RWPE1 (cell line): ENCODE measurements around the gene ZNF17.
A peak's percentile ranks its signal among the peaks of the same experiment; 100 is the strongest.

Experiments used
- CTCF ChIA-PET: fragments of 350-600 bp; sonication (Branson Sonifier 250); formaldehyde crosslinking; extraction: SDS; loops from one replicate; lab custom pipeline; 2021; lab: Yijun Ruan, JAX
- POLR2A ChIA-PET: fragments of 400-600 bp; formaldehyde crosslinking; extraction: SDS; loops from one replicate; lab custom pipeline; 2020; ENCODE audit warnings: antibody characterized with exemption; ENCODE audit not compliant: low non-redundant PET; lab: Yijun Ruan, JAX
- DNase-seq: peaks from one replicate; pipeline ENCODE4 v3.0.0; 2012; ENCODE audit warnings: low spot score
- H3K27ac ChIP-seq: fragments of 450-650 bp; 2 replicates; pipeline ENCODE4 v1.5.1; 2017
- CTCF ChIP-seq: fragments of 450-650 bp; conservative IDR thresholded peaks from 2 replicates; pipeline ENCODE4 v1.5.1; 2017; ENCODE audit warnings: low read depth, mild to moderate bottlenecking

ZNF17 gene

GRCh38 chr19:57376151-57376550, 34.8 kb upstream of the ZNF17 start:
- H3K27ac ChIP-seq = no peak overlapping the region
- DNase-seq = no peak
- CTCF ChIA-PET = no interaction called here
- POLR2A ChIA-PET = no interaction called here
- TF ChIP-seq CTCF = no peak

DNA sequence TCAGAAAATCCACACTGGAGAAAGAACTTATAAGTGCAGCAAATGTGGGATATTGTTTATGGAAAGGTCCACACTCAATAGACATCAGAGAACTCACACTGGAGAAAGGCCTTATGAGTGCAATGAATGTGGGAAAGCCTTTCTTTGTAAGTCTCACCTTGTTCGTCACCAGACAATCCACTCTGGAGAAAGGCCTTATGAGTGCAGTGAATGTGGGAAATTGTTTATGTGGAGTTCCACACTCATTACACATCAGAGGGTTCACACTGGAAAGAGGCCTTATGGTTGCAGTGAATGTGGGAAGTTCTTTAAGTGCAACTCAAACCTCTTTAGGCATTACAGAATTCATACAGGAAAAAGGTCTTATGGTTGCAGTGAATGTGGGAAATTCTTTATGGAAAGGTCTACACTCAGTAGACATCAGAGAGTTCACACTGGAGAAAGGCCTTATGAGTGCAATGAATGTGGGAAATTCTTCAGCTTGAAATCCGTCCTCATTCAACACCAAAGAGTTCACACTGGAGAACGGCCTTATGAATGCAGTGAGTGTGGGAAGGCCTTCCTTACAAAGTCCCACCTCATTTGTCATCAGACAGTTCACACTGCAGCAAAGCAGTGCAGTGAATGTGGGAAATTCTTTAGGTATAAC, 33.3 kb upstream of the ZNF17 start:
- TF ChIP-seq CTCF = no peak
- H3K27ac ChIP-seq = no peak overlapping the region
- CTCF ChIA-PET = no interaction called here
- POLR2A ChIA-PET = no interaction called here
- no peak for DNase-seq

DNA sequence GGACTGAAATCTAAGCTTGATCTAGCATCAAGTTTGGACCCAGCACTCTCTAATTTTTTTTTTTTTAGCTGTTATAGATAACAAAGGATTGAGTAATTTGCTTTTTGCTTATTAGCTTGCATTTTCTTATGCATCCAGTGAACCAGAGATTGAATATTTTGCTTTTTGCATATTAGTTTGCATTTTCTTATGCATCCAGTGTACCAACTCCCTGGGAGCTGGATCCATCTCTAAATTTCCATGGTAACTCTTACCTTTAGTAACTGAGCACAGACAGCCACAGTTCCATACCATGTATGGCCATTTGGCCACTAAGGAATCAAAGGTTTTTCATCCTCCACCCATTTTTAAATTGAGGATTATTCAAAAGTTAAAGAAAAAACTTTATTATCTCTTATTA, 30.0 kb upstream of the ZNF17 start:
- no peak for DNase-seq
- no peak for TF ChIP-seq CTCF
- POLR2A ChIA-PET = no interaction called here
- CTCF ChIA-PET = no interaction called here
- no peak overlapping the region for H3K27ac ChIP-seq

- CTCF ChIA-PET = interaction anchor here (0.5 to 0.6 kb wide), 2 partner anchors 29 to 107 kb away, joined by 3 to 4 read pairs; no protein-coding TSS in a partner anchor
Measured at GRCh38 chr19:57382806-57383488, 28.0 kb upstream of the ZNF17 start.

GRCh38 chr19:57389194-57389729, 21.7 kb upstream of the ZNF17 start:
- H3K27ac ChIP-seq = peak overlapping the region; percentile 80

More at GRCh38 chr19:57382806-57383488, 28.0 kb upstream of the ZNF17 start:
- POLR2A ChIA-PET = no interaction called here
- DNase-seq = no peak
- TF ChIP-seq CTCF = no peak
- no peak overlapping the region for H3K27ac ChIP-seq

More at GRCh38 chr19:57389194-57389729, 21.7 kb upstream of the ZNF17 start:
- DNase-seq = no peak
- POLR2A ChIA-PET = interaction anchor here (0.6 to 0.7 kb wide), 3 partner anchors 18 to 794 kb away, joined by 3 read pairs; partner anchors contain the start of gene ZNF274
- no peak for TF ChIP-seq CTCF
- CTCF ChIA-PET = no interaction called here
